ENCODE results near the gene SLC38A10.

SLC38A10 gene

GRCh38 chr17:81251709-81252301, 43.3 kb downstream of the SLC38A10 start:
- DNase-seq, result peak; percentile 83

GRCh38 chr17:81251094-81251708, 43.9 kb downstream of the SLC38A10 start:
- DNase-seq, result peak; percentile 83

GRCh38 chr17:81250286-81251093, 44.6 kb downstream of the SLC38A10 start:
- DNase-seq, result peak; percentile 71

- no peak for DNase-seq
These were observed 45.7 kb downstream of the SLC38A10 start for GRCh38 chr17:81249223-81250040.

- no peak for DNase-seq
These were observed 46.5 kb downstream of the SLC38A10 start for GRCh38 chr17:81248649-81249048.

GRCh38 chr17:81247339-81247990, 47.6 kb downstream of the SLC38A10 start:
- no peak for DNase-seq

GRCh38 chr17:81246679-81247338, 48.3 kb downstream of the SLC38A10 start:
- no peak for DNase-seq

GRCh38 chr17:81246343-81246670, 48.8 kb downstream of the SLC38A10 start:
- DNase-seq, result no peak

- DNase-seq, result no peak
These were observed 49.3 kb downstream of the SLC38A10 start for GRCh38 chr17:81245665-81246342.

GRCh38 chr17:81245024-81245664, 50.0 kb downstream of the SLC38A10 start:
- DNase-seq, result no peak

GRCh38 chr17:81244358-81245023, 50.6 kb downstream of the SLC38A10 start:
- DNase-seq, result no peak

- no peak for DNase-seq
These were observed 51.8 kb downstream of the SLC38A10 start for GRCh38 chr17:81243333-81243664.

GRCh38 chr17:81242421-81243332, 52.4 kb downstream of the SLC38A10 start:
- DNase-seq, result no peak

GRCh38 chr17:81241648-81242420, 53.3 kb downstream of the SLC38A10 start:
- DNase-seq, result peak; percentile 16

- DNase-seq, result no peak
These were observed 53.9 kb downstream of the SLC38A10 start for GRCh38 chr17:81241203-81241602.

- DNase-seq, result no peak
These were observed 54.3 kb downstream of the SLC38A10 start for GRCh38 chr17:81240761-81241160.

GRCh38 chr17:81239714-81240555, 55.2 kb downstream of the SLC38A10 start:
- peak; percentile 9 for DNase-seq

Measured in NCI-H774 (cell line).